PFSK-1 (cell line): ENCODE measurements around the gene DSC2.

Experiments
- POLR2AphosphoS5 ChIP-seq: IDR thresholded peaks from 2 replicates; pipeline ENCODE4 v1.6.1; 2012; ENCODE audit warnings: low read depth, mild to moderate bottlenecking, control low read depth, low read length, moderate library complexity
- TAF1 ChIP-seq: IDR thresholded peaks from 2 replicates; pipeline ENCODE4 v1.6.1; 2012; ENCODE audit warnings: low read length, control low read depth, borderline replicate concordance; ENCODE audit not compliant: insufficient read depth
- TF ChIP-seq, protein P1 (sequence below), 2 experiments: IDR thresholded peaks; 2 replicates each; pipeline versions ENCODE4 v1.6.1 to v1.8.0; 2011 to 2012; ENCODE audit warnings: low read depth in 2 of 2, low read length in 2 of 2, control low read depth in 1 of 2, inconsistent platforms in 1 of 2, mild to moderate bottlenecking in 1 of 2, moderate library complexity in 1 of 2; ENCODE audit not compliant: insufficient read depth in 1 of 2

DNA sequence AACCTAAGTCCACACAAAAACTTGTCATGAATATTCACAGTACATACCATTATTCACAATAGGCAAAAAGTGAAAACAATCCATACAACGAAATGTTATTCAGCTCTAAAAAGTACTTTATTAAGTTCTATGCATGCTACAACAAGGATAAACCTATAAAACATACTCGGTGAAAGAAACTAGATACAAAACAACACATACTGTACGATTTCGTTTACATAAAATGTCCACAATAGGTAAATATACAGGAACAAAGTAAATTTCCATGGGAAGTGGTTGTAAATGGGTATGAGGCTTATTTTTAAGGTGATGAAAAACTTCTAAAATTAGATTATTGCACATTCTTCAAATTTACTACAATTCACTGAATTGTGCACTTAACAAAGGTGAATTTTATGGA is 67.7 kb downstream of the DSC2 start:
- TF ChIP-seq POLR2AphosphoS5 (no peak), TAF1 (no peak)
- TF ChIP-seq, protein P1, sequence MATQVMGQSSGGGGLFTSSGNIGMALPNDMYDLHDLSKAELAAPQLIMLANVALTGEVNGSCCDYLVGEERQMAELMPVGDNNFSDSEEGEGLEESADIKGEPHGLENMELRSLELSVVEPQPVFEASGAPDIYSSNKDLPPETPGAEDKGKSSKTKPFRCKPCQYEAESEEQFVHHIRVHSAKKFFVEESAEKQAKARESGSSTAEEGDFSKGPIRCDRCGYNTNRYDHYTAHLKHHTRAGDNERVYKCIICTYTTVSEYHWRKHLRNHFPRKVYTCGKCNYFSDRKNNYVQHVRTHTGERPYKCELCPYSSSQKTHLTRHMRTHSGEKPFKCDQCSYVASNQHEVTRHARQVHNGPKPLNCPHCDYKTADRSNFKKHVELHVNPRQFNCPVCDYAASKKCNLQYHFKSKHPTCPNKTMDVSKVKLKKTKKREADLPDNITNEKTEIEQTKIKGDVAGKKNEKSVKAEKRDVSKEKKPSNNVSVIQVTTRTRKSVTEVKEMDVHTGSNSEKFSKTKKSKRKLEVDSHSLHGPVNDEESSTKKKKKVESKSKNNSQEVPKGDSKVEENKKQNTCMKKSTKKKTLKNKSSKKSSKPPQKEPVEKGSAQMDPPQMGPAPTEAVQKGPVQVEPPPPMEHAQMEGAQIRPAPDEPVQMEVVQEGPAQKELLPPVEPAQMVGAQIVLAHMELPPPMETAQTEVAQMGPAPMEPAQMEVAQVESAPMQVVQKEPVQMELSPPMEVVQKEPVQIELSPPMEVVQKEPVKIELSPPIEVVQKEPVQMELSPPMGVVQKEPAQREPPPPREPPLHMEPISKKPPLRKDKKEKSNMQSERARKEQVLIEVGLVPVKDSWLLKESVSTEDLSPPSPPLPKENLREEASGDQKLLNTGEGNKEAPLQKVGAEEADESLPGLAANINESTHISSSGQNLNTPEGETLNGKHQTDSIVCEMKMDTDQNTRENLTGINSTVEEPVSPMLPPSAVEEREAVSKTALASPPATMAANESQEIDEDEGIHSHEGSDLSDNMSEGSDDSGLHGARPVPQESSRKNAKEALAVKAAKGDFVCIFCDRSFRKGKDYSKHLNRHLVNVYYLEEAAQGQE (IDR thresholded peaks at IDR 0.05; ENCODE audit: insufficient read depth in 1 of 2, low read depth in 2 of 2, low read length in 2 of 2): no peak
